Mesenchymal stem cell (in vitro differentiated cells and primary cell): ENCODE measurements around the gene LYRM1.

Experiments
- DNase-seq: peaks from one replicate; pipeline ENCODE4 v3.0.0-alpha.2; 2013
- H2AFZ ChIP-seq: one replicate; pipeline ENCODE4 v1.6.1; 2013; ENCODE audit warnings: low read depth, mild to moderate bottlenecking, control low read depth, inconsistent platforms, low read length, moderate library complexity
- H2AK5ac ChIP-seq: 2 replicates; pipeline ENCODE4 v1.6.1; 2013; ENCODE audit warnings: low read length, moderate library complexity, mild to moderate bottlenecking, inconsistent platforms; ENCODE audit not compliant: severe bottlenecking
- H2BK120ac ChIP-seq: one replicate; pipeline ENCODE4 v1.6.1; 2013; ENCODE audit warnings: low read depth, mild to moderate bottlenecking, inconsistent platforms, low read length, moderate library complexity
- H2BK12ac ChIP-seq, 2 experiments: one replicate each; pipeline ENCODE4 v1.6.1; 2013; ENCODE audit warnings: inconsistent platforms in 2 of 2, low read length in 2 of 2, mild to moderate bottlenecking in 2 of 2, moderate library complexity in 2 of 2, control low read depth in 1 of 2
- H2BK15ac ChIP-seq: one replicate; pipeline ENCODE4 v1.6.1; 2013; ENCODE audit warnings: mild to moderate bottlenecking, low read depth, inconsistent platforms; ENCODE audit not compliant: poor library complexity, severe bottlenecking
- H2BK5ac ChIP-seq: 2 replicates; pipeline ENCODE4 v1.6.1; 2013; ENCODE audit warnings: low read depth, mild to moderate bottlenecking, low read length, control low read depth, inconsistent platforms; ENCODE audit not compliant: poor library complexity, severe bottlenecking
- H3K14ac ChIP-seq, 2 experiments: one replicate each; pipeline ENCODE4 v1.6.1; 2013; ENCODE audit warnings: inconsistent platforms in 2 of 2, low read length in 2 of 2, control low read depth in 1 of 2, mild to moderate bottlenecking in 1 of 2, moderate library complexity in 1 of 2
- H3K18ac ChIP-seq, 2 experiments: one replicate each; pipeline ENCODE4 v1.6.1; 2013; ENCODE audit warnings: inconsistent platforms in 2 of 2, low read length in 2 of 2, control low read depth in 1 of 2, low read depth in 1 of 2, mild to moderate bottlenecking in 1 of 2
- H3K23ac ChIP-seq, 2 experiments: one replicate each; pipeline ENCODE4 v1.6.1; 2013; ENCODE audit warnings: inconsistent platforms in 2 of 2, low read length in 2 of 2, mild to moderate bottlenecking in 2 of 2, moderate library complexity in 2 of 2, control low read depth in 1 of 2
- H3K27ac ChIP-seq: 2 replicates; pipeline ENCODE4 v1.5.1; 2013; ENCODE audit warnings: mild to moderate bottlenecking, moderate library complexity, low read length, control low read depth, inconsistent platforms; ENCODE audit not compliant: poor library complexity, severe bottlenecking
- H3K27me3 ChIP-seq, 2 experiments: 2 replicates each; pipeline versions ENCODE4 v1.6.1 to v1.7.0; 2013; ENCODE audit warnings: low read length in 2 of 2, mild to moderate bottlenecking in 2 of 2, moderate library complexity in 2 of 2, control low read depth in 1 of 2, inconsistent platforms in 1 of 2; ENCODE audit not compliant: control insufficient read depth in 1 of 2, insufficient read depth in 1 of 2
- H3K36me3 ChIP-seq, 2 experiments: 2 replicates each; pipeline versions ENCODE4 v1.6.1 to v1.7.0; 2013; ENCODE audit warnings: low read length in 2 of 2, control low read depth in 1 of 2, inconsistent platforms in 1 of 2, low read depth in 1 of 2, mild to moderate bottlenecking in 1 of 2; ENCODE audit not compliant: insufficient read depth in 2 of 2, control insufficient read depth in 1 of 2
- H3K4ac ChIP-seq, 2 experiments: one replicate each; pipeline ENCODE4 v1.6.1; 2013; ENCODE audit warnings: inconsistent platforms in 2 of 2, low read length in 2 of 2, mild to moderate bottlenecking in 2 of 2, moderate library complexity in 2 of 2, control low read depth in 1 of 2, low read depth in 1 of 2
- H3K4me1 ChIP-seq: 2 replicates; pipeline ENCODE4 v1.6.1; 2013; ENCODE audit warnings: low read depth, low read length, control low read depth; ENCODE audit not compliant: control insufficient read depth, insufficient read depth
- H3K4me2 ChIP-seq: 2 replicates; pipeline ENCODE4 v1.6.1; 2013; ENCODE audit warnings: low read length, mild to moderate bottlenecking, inconsistent platforms; ENCODE audit not compliant: poor library complexity, severe bottlenecking
- H3K4me3 ChIP-seq, 2 experiments: 2 replicates each; pipeline versions ENCODE4 v1.5.1 to v1.7.0; 2013; ENCODE audit warnings: low read length in 2 of 2, mild to moderate bottlenecking in 2 of 2, control low read depth in 1 of 2, low read depth in 1 of 2; ENCODE audit not compliant: insufficient read depth in 1 of 2
- H3K79me1 ChIP-seq: replicated peaks from 2 replicates; pipeline ENCODE4 v1.6.1; 2013; ENCODE audit warnings: mild to moderate bottlenecking, control low read depth, low read length, inconsistent platforms; ENCODE audit not compliant: poor library complexity, severe bottlenecking
- H3K9ac ChIP-seq: 2 replicates; pipeline ENCODE4 v1.7.0; 2013; ENCODE audit warnings: mild to moderate bottlenecking, low read length, moderate library complexity
- H3K9me3 ChIP-seq: 2 replicates; pipeline ENCODE4 v1.7.0; 2013; ENCODE audit warnings: mild to moderate bottlenecking, low read length; ENCODE audit not compliant: control insufficient read depth
- H4K8ac ChIP-seq: one replicate; pipeline ENCODE4 v1.6.1; 2013; ENCODE audit warnings: inconsistent platforms, mild to moderate bottlenecking, low read length, moderate library complexity
- H4K91ac ChIP-seq: one replicate; pipeline ENCODE4 v1.6.1; 2013; ENCODE audit warnings: mild to moderate bottlenecking, low read length, inconsistent platforms
- WGBS: methylation state at CpG from one replicate; pipeline ENCODE4 v1.1.7; 2013; ENCODE audit warnings: mixed read lengths; 5-methylcytosine and 5-hydroxymethylcytosine counted together

The LYRM1 gene

DNA sequence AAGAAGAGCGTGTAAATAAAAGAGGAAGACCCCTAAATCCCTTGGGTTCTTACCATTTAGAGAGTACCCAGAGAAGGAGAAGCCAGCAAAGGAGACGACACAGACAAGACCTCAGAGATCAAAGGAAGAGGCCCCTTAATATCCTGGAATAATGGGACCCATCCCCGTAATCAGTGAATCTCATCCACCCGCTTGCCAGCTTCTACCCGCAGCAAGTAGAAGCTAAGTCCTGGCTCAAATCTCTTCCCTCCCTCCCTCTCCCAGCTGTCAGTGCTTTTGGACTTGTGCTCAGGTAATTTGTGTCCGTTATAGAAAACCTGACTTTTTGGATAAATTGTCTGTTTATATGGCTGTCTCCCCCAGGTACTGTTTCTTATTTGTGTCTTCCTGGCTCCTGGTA, 1.9 kb downstream of the LYRM1 start:
- Histone ChIP-seq H3K23ac (no peak overlapping the region), H3K4ac (no peak overlapping the region), H3K4me2 (no peak overlapping the region), H3K9me3 (no peaks in the 10 kb centered on the region), H3K27me3 (no peaks in the 10 kb centered on the region), H2BK120ac (no peak overlapping the region), H2BK5ac (no peak overlapping the region), H3K14ac (no peak overlapping the region), H4K91ac (no peak overlapping the region), H3K27ac (no peak overlapping the region), H3K36me3 (peaks cover 0 to 8% of the 10 kb centered on the region in 2 experiments), H2BK12ac (no peak overlapping the region), H3K4me1 (peaks cover 12% of the 10 kb centered on the region), H3K4me3 (peak overlapping the region in 1 of 2 experiments; percentile 88), H4K8ac (no peak overlapping the region), H3K18ac (no peak overlapping the region), H2AFZ (no peak overlapping the region), H2BK15ac (no peak overlapping the region), H3K9ac (peak overlapping the region; percentile 100), H3K79me1 (peaks cover 11% of the 10 kb centered on the region), H2AK5ac (peak overlapping the region; percentile 69)
- DNase-seq: no peak
- 97% methylated on average over 5 of the region's 6 CpGs for WGBS

DNA sequence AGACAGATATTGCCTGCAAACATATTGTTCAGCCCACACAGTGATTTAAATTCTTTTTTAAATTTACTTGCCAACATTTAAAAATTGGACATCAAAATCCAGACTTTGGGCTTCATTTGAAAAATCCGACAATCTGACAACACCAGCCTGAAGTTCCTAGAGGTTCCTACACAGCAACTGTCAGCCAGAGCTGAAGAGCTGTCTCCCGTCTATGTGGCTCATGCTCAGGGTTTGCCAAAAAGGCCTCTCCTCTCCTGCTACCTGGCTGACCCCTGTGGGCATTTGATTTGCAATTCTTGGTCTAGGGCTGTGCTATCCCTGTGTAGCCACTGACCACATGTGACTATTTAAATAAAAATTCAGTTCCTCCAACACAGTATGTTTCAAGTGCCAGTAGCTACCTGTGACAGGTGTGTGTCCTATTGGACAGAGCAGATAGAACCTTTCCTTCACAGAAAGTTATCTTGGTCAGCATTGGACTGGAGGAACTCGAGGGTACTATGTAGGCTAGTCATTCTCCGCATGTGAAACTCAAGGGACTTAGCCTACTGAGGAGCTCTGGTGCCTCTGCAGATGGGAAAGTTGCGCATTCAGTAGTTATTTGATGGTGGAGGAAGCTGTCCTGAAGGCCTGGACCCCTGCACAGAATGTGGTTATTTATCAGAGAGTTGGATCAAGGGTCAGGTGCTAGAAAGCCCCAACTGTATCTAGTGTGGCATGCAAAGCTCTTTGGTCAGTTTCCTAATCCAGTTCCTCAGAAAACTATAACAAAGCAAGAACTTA, 2.7 kb downstream of the LYRM1 start:
- Histone ChIP-seq H3K18ac (peak overlapping the region; percentile 13 to 45), H3K79me1 (peaks cover 16% of the 10 kb centered on the region), H3K14ac (no peak overlapping the region), H2BK120ac (no peak overlapping the region), H3K27me3 (no peaks in the 10 kb centered on the region), H3K9me3 (no peaks in the 10 kb centered on the region), H2BK5ac (no peak overlapping the region), H3K4me2 (no peak overlapping the region), H3K9ac (peak overlapping the region; percentile 100), H3K4me3 (peak overlapping the region in 1 of 2 experiments; percentile 1), H2AK5ac (peak overlapping the region; percentile 21), H4K8ac (no peak overlapping the region), H3K27ac (no peak overlapping the region), H2BK15ac (peak overlapping the region; percentile 52), H2AFZ (no peak overlapping the region), H3K36me3 (peaks cover 0 to 6% of the 10 kb centered on the region in 2 experiments), H3K23ac (no peak overlapping the region), H3K4me1 (peaks cover 10% of the 10 kb centered on the region), H4K91ac (no peak overlapping the region), H2BK12ac (peak overlapping the region in 1 of 2 experiments; percentile 61), H3K4ac (peak overlapping the region in 1 of 2 experiments; percentile 79)
- DNase-seq: peak; percentile 43
- WGBS: 95% methylated on average over 5 of the region's 5 CpGs

DNA sequence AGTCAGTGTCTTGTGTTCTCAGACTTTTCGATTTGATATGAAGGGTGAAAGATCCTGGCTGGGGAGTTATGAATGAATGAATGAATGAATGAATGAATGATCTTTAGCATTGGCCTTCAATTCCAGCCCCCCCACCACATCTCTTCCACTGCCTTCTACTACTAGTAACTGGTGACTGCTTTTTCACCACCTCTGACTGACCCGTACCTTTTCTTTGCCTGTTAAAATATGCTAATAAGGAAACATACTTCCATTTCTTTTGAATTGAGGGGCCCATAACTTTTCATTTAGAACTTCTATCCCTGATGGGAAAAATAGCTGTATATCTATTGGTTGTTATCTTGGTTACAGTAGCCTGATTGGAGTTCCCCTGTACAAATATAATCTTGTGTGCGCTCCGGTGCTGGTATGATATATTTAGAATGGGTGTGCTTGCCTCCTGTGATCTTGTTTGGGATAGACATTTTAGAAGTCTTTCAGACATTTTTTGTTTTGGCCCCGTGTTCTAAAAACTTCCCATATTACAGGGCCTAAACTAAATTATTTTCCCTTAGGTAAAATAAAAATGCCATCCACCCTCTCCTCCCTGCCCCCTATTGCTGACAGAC, 3.4 kb downstream of the LYRM1 start:
- Histone ChIP-seq H3K9ac (peak overlapping the region; percentile 86), H2AK5ac (peak overlapping the region; percentile 21), H2BK120ac (no peak overlapping the region), H3K23ac (no peak overlapping the region), H3K27ac (peak overlapping the region; percentile 45), H3K27me3 (no peaks in the 10 kb centered on the region), H3K79me1 (peaks cover 16% of the 10 kb centered on the region), H4K91ac (no peak overlapping the region), H4K8ac (no peak overlapping the region), H3K9me3 (no peaks in the 10 kb centered on the region), H2BK12ac (no peak overlapping the region), H2BK15ac (no peak overlapping the region), H3K4me1 (peaks cover 11% of the 10 kb centered on the region), H3K36me3 (peaks cover 0 to 6% of the 10 kb centered on the region in 2 experiments), H3K4me3 (peak overlapping the region in 1 of 2 experiments; percentile 4), H3K4me2 (no peak overlapping the region), H3K14ac (no peak overlapping the region), H3K18ac (no peak overlapping the region), H3K4ac (peak overlapping the region in 1 of 2 experiments; percentile 49), H2AFZ (no peak overlapping the region), H2BK5ac (no peak overlapping the region)
- 56% methylated on average over 3 of the region's 5 CpGs for WGBS
- peak; percentile 27 for DNase-seq

DNA sequence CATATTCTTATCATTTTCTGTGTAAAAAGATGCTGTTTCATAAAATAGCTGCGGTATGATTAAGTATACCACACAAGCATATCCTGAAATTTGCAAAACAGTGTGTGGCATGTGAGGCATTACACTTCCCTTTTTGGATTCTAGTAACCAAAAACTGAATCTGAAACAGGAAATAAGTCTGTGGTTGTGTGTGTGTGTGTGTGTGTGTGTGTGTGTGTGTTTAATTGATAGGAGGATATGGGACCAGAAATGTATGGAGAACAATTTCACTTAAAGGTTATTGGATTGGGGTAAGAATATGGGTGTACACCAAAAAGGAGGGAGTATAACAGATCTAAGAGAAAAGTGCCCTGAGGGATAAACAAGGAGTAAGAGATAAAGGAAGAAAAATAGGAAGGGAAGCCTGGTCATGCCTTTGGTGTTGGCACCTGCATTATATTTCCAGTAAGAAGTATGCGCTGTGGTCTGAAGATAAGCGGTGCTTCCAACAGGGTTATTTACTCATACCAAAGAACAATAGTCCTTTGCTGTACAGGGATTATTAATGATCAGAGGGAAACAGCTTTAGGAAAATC, 4.0 kb downstream of the LYRM1 start:
- H3K4me2 ChIP-seq: no peak overlapping the region
- no peak overlapping the region for H3K18ac ChIP-seq
- DNase-seq: peak; percentile 64
- no peak overlapping the region for H2BK5ac ChIP-seq
- no peaks in the 10 kb centered on the region for H3K27me3 ChIP-seq
- H3K27ac ChIP-seq: peak overlapping the region; percentile 45
- H3K23ac ChIP-seq: no peak overlapping the region
- H2AK5ac ChIP-seq: no peak overlapping the region
- H3K4me1 ChIP-seq: peaks cover 11% of the 10 kb centered on the region
- H2BK120ac ChIP-seq: no peak overlapping the region
- H2AFZ ChIP-seq: no peak overlapping the region
- H3K9ac ChIP-seq: peak overlapping the region; percentile 86
- H3K14ac ChIP-seq: no peak overlapping the region
- no peak overlapping the region for H3K4ac ChIP-seq
- no peak overlapping the region for H4K91ac ChIP-seq
- WGBS: 0% methylated on average over 1 of the region's 3 CpGs
- H4K8ac ChIP-seq: no peak overlapping the region
- no peaks in the 10 kb centered on the region for H3K9me3 ChIP-seq
- no peak overlapping the region for H2BK12ac ChIP-seq
- H3K36me3 ChIP-seq: peaks cover 0 to 6% of the 10 kb centered on the region in 2 experiments
- no peak overlapping the region for H2BK15ac ChIP-seq
- peak overlapping the region in 1 of 2 experiments; percentile 15 for H3K4me3 ChIP-seq
- H3K79me1 ChIP-seq: peaks cover 16% of the 10 kb centered on the region
